ENCODE results near the gene PLEKHH3.

The PLEKHH3 gene

DNA sequence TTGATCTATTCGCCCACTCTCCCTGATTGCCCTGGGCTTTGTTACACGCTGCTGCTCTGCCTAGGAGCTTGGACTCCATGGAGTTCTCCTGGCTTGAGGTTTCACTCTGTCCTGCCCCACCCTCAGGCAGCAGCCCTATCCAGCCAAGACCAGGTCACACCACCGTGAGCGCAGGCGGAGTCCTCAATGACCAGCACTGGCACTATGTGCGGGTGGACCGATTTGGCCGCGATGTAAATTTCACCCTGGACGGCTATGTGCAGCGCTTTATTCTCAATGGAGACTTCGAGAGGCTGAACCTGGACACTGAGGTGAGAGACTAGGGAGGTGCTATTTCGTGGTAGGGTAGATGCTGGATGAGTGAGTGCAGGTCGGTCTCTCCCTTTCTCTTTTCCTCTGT, 9.0 kb upstream of the PLEKHH3 start:
- DNase-seq (ENCODE audit: low read depth) = no peak

DNA sequence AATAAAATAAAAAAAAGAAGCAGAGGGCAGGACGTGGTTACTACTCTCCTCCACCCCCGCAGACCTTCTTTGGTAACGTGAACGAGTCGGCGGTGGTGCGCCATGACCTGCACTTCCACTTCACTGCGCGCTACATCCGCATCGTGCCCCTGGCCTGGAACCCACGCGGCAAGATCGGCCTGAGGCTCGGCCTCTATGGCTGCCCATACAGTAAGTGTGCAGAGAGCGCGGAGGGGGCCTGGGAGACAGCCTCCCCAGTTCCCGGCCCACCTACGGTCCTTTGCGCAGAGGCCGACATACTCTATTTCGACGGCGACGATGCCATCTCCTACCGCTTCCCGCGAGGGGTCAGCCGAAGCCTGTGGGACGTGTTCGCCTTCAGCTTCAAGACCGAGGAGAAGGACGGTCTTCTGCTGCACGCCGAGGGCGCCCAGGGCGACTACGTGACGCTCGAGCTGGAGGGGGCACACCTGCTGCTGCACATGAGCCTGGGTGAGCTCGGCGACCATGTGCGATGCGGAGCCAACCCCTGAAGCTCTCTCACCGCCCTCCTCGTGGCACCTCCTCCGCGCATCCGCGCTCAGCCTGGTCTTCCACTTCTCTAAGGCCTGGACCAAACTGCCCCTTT, 8.2 kb upstream of the PLEKHH3 start:
- no peak for DNase-seq (ENCODE audit: low read depth)

GRCh38 chr17:42683407-42684034, 6.7 kb upstream of the PLEKHH3 start:
- no peak for DNase-seq (ENCODE audit: low read depth)

- DNase-seq (ENCODE audit: low read depth) = no peak
Measured at GRCh38 chr17:42682722-42683403, 6.1 kb upstream of the PLEKHH3 start.

GRCh38 chr17:42681976-42682721, 5.4 kb upstream of the PLEKHH3 start, which contains the start of gene CNTNAP1:
Gene CNTNAP1, plus strand, starts transcription at chr17:42682531. Its CDS starts 299 bp downstream, at chr17:42682830.
- no peak for DNase-seq (ENCODE audit: low read depth)

DNA sequence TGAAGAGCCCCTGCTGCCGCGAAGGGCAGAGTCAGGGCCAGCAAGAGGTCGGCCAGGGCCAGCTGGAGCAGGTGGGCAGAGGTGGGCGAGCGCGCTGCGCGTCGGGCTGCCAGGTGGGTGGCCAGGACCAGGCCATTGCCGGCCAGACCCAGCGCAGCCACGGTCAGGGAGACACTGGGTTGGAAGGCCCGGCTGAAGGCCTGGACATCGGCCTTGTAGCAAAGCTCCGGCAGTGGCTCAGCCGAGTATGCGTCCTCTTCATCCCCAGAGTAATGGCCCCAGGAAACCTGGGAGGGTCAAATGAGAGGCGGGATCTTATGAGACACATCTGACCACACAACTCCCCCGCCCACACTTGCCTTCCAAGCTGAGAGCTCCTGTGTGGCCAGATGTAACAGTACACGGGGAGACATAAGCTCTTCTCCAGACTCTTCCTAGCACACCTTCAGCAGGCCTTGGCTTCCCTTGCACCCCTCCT, 3.6 kb upstream of the PLEKHH3 start:
- no peak for DNase-seq (ENCODE audit: low read depth)

GRCh38 chr17:42679492-42680330, 2.9 kb upstream of the PLEKHH3 start:
- DNase-seq (ENCODE audit: low read depth) = peak; percentile 41

DNA sequence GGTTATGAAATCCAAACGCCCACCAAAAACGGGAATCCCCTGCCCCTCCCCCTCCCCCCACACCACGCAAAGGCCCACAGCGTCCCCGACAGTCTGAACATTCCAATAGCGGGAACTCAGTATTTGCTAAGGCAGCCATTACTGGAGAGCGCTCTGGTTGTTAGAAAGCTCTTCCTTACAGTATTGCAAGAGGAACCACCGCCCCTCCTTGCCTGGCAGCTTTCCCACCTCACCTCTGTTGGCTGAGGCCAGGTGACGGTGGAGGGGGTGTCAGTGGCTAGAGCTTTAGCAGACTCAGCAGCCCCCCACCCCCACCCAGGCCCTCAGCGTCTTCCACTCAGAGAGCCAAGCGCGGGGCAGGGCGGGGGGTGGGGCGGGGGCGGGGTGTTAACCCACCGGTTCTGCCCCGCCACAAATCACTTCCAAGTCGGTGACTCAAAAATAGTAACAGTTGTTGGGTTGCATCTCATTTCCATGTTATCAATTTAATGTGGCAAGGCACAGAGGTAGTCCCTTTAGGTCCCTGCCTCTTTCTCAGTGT, 2.2 kb upstream of the PLEKHH3 start:
- no peak for DNase-seq (ENCODE audit: low read depth)

DNA sequence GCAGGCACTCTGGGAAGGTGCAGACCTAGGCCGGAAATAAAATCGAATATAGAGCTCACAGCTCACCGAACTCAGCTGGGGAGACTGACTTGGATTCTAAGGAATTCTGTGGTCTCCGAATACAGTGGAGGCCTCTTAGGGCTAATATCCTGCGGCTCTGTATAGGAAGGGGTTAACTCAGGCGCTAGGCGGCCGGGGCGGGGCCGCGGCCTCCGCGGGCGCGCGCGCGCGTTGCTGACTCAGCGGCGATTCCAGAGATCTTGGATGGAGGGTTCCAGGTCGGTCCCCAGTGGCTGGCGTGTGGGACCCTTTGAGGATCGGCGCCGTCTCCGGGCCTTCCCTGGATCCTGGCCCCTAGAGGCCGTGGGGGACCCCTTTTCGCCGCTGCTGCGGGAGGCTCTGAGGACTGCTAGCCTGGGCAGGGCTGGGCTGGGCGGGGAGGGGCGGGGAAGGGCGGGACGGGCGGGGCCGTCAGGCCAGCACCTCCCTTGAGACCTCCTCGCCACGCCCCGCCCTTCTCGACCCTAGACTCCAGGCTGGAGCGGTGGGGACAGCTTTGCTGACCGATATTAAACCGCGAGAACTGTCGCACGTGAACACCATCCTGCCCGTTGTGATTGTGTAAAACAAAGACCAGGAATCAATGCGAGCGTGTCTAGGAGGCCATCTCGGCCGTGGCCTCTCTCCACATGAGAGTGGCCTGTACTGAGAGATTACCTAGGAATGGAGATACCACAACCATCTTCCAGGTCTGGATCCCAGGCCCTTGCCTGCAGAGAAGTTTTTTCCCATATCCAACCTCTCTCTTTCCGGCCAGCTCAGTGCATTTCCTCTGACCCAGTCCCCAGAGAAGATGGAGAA, 1.4 kb upstream of the PLEKHH3 start:
- DNase-seq (ENCODE audit: low read depth) = peak; percentile 63

GRCh38 chr17:42677012-42677857, 441 bp upstream of the PLEKHH3 start:
- DNase-seq (ENCODE audit: low read depth) = peak; percentile 98

- DNase-seq (ENCODE audit: low read depth) = no peak
Measured at GRCh38 chr17:42675965-42676423, 800 bp downstream of the PLEKHH3 start.

DNA sequence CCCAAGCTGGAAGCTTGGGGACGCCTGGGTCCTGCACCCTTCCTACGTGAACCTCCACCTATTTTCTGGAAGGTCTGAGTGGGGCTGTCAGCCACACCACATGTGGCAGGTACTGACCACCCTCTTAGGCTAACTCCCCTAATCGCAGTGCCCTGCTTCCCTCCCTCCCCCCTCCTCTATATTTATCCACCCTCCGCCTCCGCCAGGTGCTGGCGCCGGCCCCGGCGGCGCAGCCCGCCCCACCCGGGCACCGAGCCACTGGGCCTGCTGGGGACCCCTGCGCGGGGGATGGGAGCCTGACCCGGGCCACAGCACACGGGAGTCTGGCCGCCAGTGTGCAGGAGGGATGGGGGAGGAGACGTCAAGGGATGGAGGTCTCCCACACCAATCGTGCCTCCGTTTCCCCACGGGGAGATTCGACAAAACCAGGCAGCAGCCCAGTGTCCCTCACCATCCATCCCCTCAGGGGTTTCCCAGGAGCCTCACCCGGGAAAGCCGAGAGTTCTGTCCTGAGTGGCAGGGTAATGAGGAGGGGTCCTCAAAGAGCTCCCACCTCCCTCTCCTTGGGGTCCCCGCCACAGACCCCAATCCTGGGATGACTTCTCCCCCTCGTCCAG, 1.3 kb downstream of the PLEKHH3 start:
- no peak for DNase-seq (ENCODE audit: low read depth)

DNA sequence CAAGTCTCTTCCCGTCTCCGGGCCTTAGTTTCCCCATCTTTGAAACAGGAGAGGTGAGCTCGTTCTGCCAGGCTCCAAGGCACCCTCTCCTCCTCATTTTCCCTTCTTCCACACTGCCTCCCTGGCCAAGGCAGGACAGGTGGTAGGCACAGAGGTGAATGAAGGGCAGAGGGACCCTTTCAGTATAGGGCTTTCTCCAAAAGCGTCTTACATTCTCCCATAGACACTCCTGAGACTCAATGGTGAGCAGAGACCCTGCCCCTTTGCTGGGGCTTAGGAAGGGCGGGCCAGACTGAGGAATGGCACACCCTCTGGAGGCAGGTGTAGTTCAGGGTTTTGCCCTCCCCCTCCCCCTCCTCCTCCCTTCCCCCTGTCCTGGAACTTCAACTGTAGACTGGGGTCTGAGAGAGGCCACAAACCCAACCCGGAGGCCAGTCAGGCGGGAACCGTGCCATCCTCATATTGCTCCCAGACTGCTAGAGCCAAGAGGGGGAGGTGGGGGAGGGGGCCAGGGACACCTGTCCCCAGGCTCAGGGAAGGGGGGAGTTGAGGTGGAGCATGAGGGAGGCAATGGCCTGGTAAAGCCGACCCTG, 1.9 kb downstream of the PLEKHH3 start:
- DNase-seq (ENCODE audit: low read depth) = no peak

DNA sequence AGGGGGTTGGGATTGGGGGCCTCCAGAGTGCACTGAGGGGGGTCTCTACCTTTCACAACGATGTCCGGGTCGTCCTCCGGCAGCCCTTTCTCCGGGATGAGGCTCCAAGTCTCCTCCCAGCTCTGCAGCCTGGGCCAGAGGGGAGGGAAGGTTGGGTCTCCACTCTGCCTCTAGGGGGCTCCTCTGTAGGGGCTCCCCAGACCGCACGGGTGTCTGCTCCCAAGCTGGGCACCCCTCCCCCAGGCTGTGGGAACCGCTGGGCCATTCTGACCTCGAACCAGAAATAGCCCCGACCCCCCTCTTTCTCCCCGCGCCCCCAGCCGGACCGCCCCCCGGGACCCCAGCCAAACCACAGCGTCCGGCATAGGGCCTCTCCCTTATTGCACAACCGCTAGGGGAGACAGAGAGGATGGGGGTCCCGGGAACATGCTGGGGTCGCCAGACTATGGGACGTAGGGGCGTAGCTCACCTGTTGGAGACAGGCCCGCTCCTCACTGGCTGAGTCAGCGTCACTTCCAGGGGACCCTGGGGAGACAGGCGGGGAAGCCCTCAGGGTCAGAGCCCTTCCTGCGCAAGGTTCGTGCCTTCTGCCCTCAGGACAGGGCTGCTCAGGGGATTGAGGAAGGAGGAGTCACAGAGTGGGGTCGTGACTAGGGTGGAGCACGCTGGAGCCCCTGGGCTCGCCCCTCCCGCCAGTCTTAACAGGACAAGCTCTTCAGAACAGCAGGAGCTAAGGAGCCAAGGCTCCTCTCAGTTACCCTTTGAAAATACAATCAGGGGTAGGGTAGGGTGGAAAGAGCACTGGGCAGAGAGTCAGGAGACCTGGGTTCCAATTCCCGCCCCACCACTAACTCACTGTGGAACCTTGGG, 2.7 kb downstream of the PLEKHH3 start:
- DNase-seq (ENCODE audit: low read depth) = no peak

- no peak for DNase-seq (ENCODE audit: low read depth)
Measured at GRCh38 chr17:42673266-42673884, 3.4 kb downstream of the PLEKHH3 start.

- DNase-seq (ENCODE audit: low read depth) = no peak
Measured at GRCh38 chr17:42672038-42672437, 4.8 kb downstream of the PLEKHH3 start.
